Chondrocyte (in vitro differentiated cells): Measurements from ENCODE around the gene STYX. TPM values are rescaled to one million over a fixed set of nuclear protein-coding genes. Genes with fewer than 3 reads are reported as not detected.

Experiments used
- DNase-seq: peaks from one replicate; pipeline ENCODE4 v3.0.0; 2021; ENCODE audit warnings: mixed read lengths, low spot score
- H3K27ac Mint-ChIP-seq: one replicate; pipeline ENCODE4 v1.8.0; 2021; ENCODE audit warnings: mild to moderate bottlenecking, moderate library complexity, mixed read lengths; ENCODE audit not compliant: unreplicated experiment
- H3K27me3 Mint-ChIP-seq: 2 replicates; pipeline ENCODE4 v1.8.0; 2021; ENCODE audit warnings: low read depth, mixed read lengths
- H3K36me3 Mint-ChIP-seq: 2 replicates; pipeline ENCODE4 v1.8.0; 2021; ENCODE audit warnings: low read depth, mixed read lengths
- H3K4me1 Mint-ChIP-seq: 2 replicates; pipeline ENCODE4 v1.8.0; 2021; ENCODE audit warnings: low read depth, mild to moderate bottlenecking, mixed read lengths
- H3K4me3 Mint-ChIP-seq: one replicate; pipeline ENCODE4 v1.8.0; 2021; ENCODE audit warnings: mild to moderate bottlenecking, moderate library complexity, mixed read lengths; ENCODE audit not compliant: unreplicated experiment
- H3K9me3 Mint-ChIP-seq: 2 replicates; pipeline ENCODE4 v1.8.0; 2021; ENCODE audit warnings: low read depth, mixed read lengths
- CTCF ChIP-seq: fragments of 200-600 bp; sonication (generic); IDR thresholded peaks from 2 replicates; pipeline ENCODE4 v1.5.0; 2021; ENCODE audit warnings: antibody characterized with exemption, mild to moderate bottlenecking, moderate library complexity
- long read RNA-seq: library from polyadenylated mRNA; stranded (forward); transcript quantifications from one replicate; pipeline ENCODE4 v2.0.0, GENCODE V29; 2021
- total RNA-seq: library from RNA; stranded (reverse); gene quantifications from 3 replicates; pipeline ENCODE4 v1.2.1, GENCODE V29; 2021

The STYX gene
- total RNA-seq, result 17.3 to 21.0 TPM (median 20.9 TPM) in 3 replicates
- long read RNA-seq, full-length matches to known transcripts, result 11 of 28 reads
- long read RNA-seq, partial matches to known transcripts, result 7 of 28 reads
- long read RNA-seq, other reads (novel, unspliced or antisense), result 10 of 28 reads

- peaks cover 8% of the 10 kb centered on the region for H3K36me3 Mint-ChIP-seq
Observed at GRCh38 chr14:52729925-52730708, at the start of gene STYX. Gene STYX, plus strand, starts transcription at chr14:52730166. Its CDS starts 309 bp downstream, at chr14:52730475.

GRCh38 chr14:52683985-52684520, 45.9 kb upstream of the STYX start:
- peaks cover 16% of the 10 kb centered on the region for H3K4me1 Mint-ChIP-seq
- H3K9me3 Mint-ChIP-seq, result no peaks in the 10 kb centered on the region
- no peak for TF ChIP-seq CTCF
- H3K4me3 Mint-ChIP-seq, result no peak overlapping the region
- DNase-seq, result no peak
- peaks cover under 1% of the 10 kb centered on the region for H3K36me3 Mint-ChIP-seq
- no peak overlapping the region for H3K27ac Mint-ChIP-seq
- no peaks in the 10 kb centered on the region for H3K27me3 Mint-ChIP-seq

More at GRCh38 chr14:52729925-52730708, at the start of gene STYX:
- peak within 1 kb of the TSS; percentile 91 for H3K4me3 Mint-ChIP-seq
- H3K27ac Mint-ChIP-seq, result peak within 1 kb of the TSS; percentile 97
- DNase-seq, result peak; percentile 99
- TF ChIP-seq CTCF, result peak; percentile 54
- H3K4me1 Mint-ChIP-seq, result peaks cover 23% of the 10 kb centered on the region
- H3K27me3 Mint-ChIP-seq, result no peaks in the 10 kb centered on the region
- H3K9me3 Mint-ChIP-seq, result no peaks in the 10 kb centered on the region

GRCh38 chr14:52686176-52686575, 43.8 kb upstream of the STYX start:
- no peak for TF ChIP-seq CTCF
- H3K27ac Mint-ChIP-seq, result no peak overlapping the region
- peaks cover 17% of the 10 kb centered on the region for H3K4me1 Mint-ChIP-seq
- H3K4me3 Mint-ChIP-seq, result no peak overlapping the region
- no peaks in the 10 kb centered on the region for H3K27me3 Mint-ChIP-seq
- H3K9me3 Mint-ChIP-seq, result no peaks in the 10 kb centered on the region
- no peaks in the 10 kb centered on the region for H3K36me3 Mint-ChIP-seq
- DNase-seq, result no peak

GRCh38 chr14:52690983-52691760, 38.8 kb upstream of the STYX start:
- Mint-ChIP-seq H3K27me3 (no peaks in the 10 kb centered on the region), H3K4me3 (no peak overlapping the region), H3K27ac (no peak overlapping the region), H3K36me3 (no peaks in the 10 kb centered on the region), H3K9me3 (no peaks in the 10 kb centered on the region), H3K4me1 (peaks cover 37% of the 10 kb centered on the region)
- DNase-seq, result no peak
- no peak for TF ChIP-seq CTCF
